ENCODE results near the gene TRIM2. TPM values are rescaled to one million over a fixed set of nuclear protein-coding genes. Genes with fewer than 3 reads are reported as not detected.

The TRIM2 gene
- total RNA-seq, 1 donor from 2014 or later: 146 TPM

GRCh38 chr4:153275380-153276276, 71.4 kb downstream of the TRIM2 start:
- DNase-seq (ENCODE audit: low spot score): no peak

DNA sequence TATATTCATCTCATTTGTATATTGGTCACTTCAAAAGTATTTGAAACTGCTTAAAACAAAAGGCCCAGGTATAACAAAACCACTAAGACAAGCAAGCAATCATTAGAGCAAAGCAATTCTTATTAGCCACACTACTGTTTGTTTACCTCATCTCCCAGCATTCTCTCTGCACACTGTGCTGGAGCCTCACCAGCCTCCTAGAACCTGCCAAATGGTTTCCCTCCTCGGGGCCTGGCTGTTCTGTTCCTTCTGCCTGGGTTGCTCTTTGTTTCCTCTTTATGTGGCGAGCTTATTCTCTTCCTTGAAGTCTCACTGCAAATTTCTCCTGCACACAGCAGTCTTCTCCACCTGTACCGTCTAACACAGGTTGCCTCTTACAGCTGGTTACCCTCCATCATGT, 72.7 kb downstream of the TRIM2 start:
- DNase-seq (ENCODE audit: low spot score): no peak

- DNase-seq (ENCODE audit: low spot score): no peak
These were observed 77.2 kb downstream of the TRIM2 start for GRCh38 chr4:153281476-153281875.

- DNase-seq (ENCODE audit: low spot score): no peak
These were observed 77.8 kb downstream of the TRIM2 start for GRCh38 chr4:153282023-153282422.

- DNase-seq (ENCODE audit: low spot score): no peak
These were observed 79.0 kb downstream of the TRIM2 start for GRCh38 chr4:153283260-153283659.

DNA sequence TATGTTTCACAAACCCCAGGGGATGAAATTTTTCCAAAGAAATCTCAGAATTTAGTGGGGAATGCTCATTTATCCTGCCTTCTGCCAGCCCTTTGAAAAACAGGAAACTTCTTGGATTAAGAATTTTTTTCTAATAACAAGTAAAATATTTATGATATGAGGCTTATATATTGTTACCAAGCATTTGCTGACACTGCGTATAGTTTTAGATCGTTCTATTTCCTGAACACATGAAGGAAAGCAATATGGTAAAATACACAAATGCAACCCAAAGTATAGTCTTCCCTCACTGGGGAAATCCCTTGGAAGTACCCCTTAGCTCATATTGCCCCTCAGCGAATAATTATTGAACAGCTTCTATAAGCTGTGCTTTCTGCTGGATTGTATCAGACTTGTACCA, 85.9 kb downstream of the TRIM2 start:
- no peak for DNase-seq (ENCODE audit: low spot score)

GRCh38 chr4:153291562-153291961, 87.3 kb downstream of the TRIM2 start:
- no peak for DNase-seq (ENCODE audit: low spot score)

DNA sequence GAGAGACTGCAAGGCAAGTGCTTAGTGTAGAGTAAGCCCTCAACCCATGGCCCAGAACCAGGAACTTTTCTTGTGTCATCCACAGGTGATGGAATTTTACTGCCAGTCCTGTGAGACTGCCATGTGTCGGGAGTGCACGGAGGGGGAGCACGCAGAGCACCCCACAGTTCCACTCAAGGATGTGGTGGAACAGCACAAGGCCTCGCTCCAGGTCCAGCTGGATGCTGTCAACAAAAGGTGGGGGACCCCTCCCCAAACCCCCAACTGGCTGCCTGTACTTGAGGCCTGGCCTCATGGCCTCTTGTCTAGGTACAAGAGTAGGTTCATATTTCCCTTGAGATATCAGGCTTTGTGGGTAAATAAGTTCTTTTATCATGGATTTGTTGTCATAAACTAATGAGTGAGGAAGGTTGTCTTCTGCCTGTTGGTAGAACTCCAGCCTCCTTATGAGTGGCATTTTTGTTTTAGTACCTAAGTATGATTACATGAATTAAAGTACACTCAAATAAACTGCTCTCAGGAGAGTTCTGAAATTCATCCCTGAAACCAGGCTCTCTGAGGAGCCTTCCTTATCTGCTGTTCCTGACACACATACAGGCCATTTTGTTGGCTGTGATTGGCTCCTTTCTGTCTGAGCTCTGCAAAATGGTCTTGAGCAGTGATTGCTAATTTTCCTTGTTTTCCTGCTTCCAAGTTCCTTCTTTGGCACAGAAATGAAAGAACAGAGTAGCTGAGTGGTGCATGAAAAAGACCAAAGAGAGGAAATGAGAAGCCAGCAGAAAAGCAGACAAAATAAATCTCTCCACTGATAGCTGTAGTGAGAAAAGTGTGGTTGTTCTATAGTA, 88.9 kb downstream of the TRIM2 start:
- no peak for DNase-seq (ENCODE audit: low spot score)

DNA sequence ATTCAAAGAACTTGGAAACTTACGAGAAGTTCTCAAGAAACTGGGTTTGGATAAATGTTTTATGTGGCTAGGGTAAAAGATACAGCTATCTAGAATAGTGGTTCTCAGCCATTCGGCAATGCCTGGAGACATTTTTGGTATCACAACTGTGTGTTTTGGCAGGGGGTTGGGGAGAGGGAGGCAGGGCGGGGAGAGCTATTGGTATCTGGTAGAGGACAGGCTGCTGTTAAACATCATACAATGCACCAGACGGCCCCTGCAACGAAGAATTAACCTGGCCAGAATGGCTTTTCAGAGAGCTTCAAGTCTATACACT, 89.5 kb downstream of the TRIM2 start:
- DNase-seq (ENCODE audit: low spot score): no peak

GRCh38 chr4:153294631-153295030, 90.4 kb downstream of the TRIM2 start:
- DNase-seq (ENCODE audit: low spot score): no peak

DNA sequence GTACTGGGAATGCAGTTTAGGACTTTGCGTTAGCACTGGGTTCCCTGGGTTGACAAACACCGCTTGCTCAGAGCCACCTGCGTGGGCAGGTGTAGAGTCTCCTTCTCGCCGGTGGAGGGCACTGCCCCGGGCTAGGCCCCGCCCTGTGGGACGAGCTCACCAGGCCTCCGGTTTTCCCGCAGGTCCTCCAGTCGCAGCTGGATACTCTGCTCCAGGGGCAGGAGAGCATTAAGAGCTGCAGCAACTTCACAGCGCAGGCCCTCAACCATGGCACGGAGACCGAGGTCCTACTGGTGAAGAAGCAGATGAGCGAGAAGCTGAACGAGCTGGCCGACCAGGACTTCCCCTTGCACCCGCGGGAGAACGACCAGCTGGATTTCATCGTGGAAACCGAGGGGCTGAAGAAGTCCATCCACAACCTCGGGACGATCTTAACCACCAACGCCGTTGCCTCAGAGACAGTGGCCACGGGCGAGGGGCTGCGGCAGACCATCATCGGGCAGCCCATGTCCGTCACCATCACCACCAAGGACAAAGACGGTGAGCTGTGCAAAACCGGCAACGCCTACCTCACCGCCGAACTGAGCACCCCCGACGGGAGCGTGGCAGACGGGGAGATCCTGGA, 91.0 kb downstream of the TRIM2 start:
- DNase-seq (ENCODE audit: low spot score): no peak

GRCh38 chr4:153296040-153296823, 92.0 kb downstream of the TRIM2 start:
- DNase-seq (ENCODE audit: low spot score): no peak

- no peak for DNase-seq (ENCODE audit: low spot score)
These were observed 92.9 kb downstream of the TRIM2 start for GRCh38 chr4:153297116-153297515.

GRCh38 chr4:153310793-153311192, 106.5 kb downstream of the TRIM2 start:
- no peak for DNase-seq (ENCODE audit: low spot score)

GRCh38 chr4:153314915-153315314, 110.7 kb downstream of the TRIM2 start:
- no peak for DNase-seq (ENCODE audit: low spot score)

DNA sequence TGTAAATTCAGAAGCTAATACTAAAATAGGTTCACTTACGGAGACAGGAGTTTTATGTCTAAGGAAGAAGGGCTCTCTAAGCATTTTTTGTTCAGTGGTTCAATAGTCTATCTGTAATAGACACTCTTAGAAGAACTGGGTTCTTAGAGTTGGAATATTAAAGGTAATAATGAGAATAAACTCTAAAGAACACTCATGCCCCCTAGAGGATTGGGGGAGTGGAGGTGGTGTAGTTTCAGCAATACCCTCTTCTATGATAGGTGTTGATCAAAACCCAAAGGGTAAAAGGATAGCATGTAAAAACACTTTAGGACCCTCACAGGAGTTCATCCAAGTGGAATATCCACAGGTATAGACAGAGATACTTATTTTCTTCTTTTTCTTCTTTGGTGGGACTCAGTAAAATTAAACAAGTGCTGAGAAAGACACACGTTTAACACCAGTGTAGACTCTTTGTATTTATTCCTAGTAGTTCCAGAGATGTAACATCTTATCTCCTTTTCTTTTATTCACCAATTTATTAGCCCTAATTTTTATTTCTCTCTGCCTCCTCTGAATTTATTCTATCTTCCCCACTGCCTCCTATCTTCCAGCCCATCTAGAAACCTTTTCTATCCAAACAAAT, 114.6 kb downstream of the TRIM2 start:
- no peak for DNase-seq (ENCODE audit: low spot score)

- DNase-seq (ENCODE audit: low spot score): no peak
These were observed 118.5 kb downstream of the TRIM2 start for GRCh38 chr4:153322791-153323190.

GRCh38 chr4:153324046-153324445, 119.8 kb downstream of the TRIM2 start:
- no peak for DNase-seq (ENCODE audit: low spot score)

GRCh38 chr4:153325558-153325957, 121.3 kb downstream of the TRIM2 start:
- no peak for DNase-seq (ENCODE audit: low spot score)

- DNase-seq (ENCODE audit: low spot score): no peak
These were observed 122.3 kb downstream of the TRIM2 start for GRCh38 chr4:153326513-153326912.

- no peak for DNase-seq (ENCODE audit: low spot score)
These were observed 123.0 kb downstream of the TRIM2 start for GRCh38 chr4:153327247-153327646.

Data from mucosa of gallbladder (tissue), 1 donor.